Esophagus muscularis mucosa (tissue), 4 donors: Measurements from ENCODE around the gene STARD9. TPM values are rescaled to one million over a fixed set of nuclear protein-coding genes. Genes with fewer than 3 reads are reported as not detected.

ENCODE experiments used
- DNase-seq: peaks from one replicate; pipeline ENCODE4 v3.0.0-alpha.2; 2017; ENCODE audit errors: extremely low spot score
- H3K27ac ChIP-seq, 4 donors: fragments of 200-600 bp; sonication (generic); replicated peaks in 1 of 4; 1 replicate in 3 of 4; 2 replicates in 1 of 4; pipeline ENCODE4 v1.5.1; 2016 to 2019; ENCODE audit warnings: mild to moderate bottlenecking in 1 of 4
- H3K27me3 ChIP-seq, 4 donors: fragments of 200-600 bp; sonication (generic); one replicate each; pipeline versions ENCODE4 v1.5.1 to v1.6.0; 2016 to 2019
- H3K36me3 ChIP-seq, 4 donors: fragments of 200-600 bp; sonication (generic); one replicate each; pipeline ENCODE4 v1.5.1; 2016 to 2019
- H3K4me1 ChIP-seq, 4 donors: fragments of 200-600 bp; sonication (generic); one replicate each; pipeline ENCODE4 v1.5.1; 2016 to 2019
- H3K4me3 ChIP-seq, 4 donors: fragments of 200-600 bp; sonication (generic); 1 replicate in 2 of 4; 2 replicates in 2 of 4; pipeline ENCODE4 v1.5.1; 2016 to 2019; ENCODE audit warnings: mild to moderate bottlenecking in 4 of 4, moderate library complexity in 1 of 4
- H3K9me3 ChIP-seq, 4 donors: fragments of 200-600 bp; sonication (generic); 1 replicate in 3 of 4; 2 replicates in 1 of 4; pipeline ENCODE4 v1.5.1; 2016 to 2019
- EP300 ChIP-seq: sonication (generic); formaldehyde crosslinking; IDR thresholded peaks from one replicate; pipeline ENCODE4 v1.6.1; 2017; ENCODE audit warnings: antibody characterized with exemption
- POLR2A ChIP-seq: fragments of 450-650 bp; IDR thresholded peaks from one replicate; pipeline ENCODE4 v1.6.1; 2017; ENCODE audit warnings: antibody characterized with exemption, moderate library complexity, mild to moderate bottlenecking, low read depth
- POLR2AphosphoS5 ChIP-seq, 2 donors: sonication (generic); formaldehyde crosslinking; IDR thresholded peaks; one replicate each; pipeline ENCODE4 v1.6.1; 2017; ENCODE audit warnings: antibody characterized with exemption in 2 of 2
- WGBS: methylation state at CpG from one replicate; pipeline ENCODE4 v1.1.5; 2018; 5-methylcytosine and 5-hydroxymethylcytosine counted together
- intact Hi-C: fragments of 100-400 bp; cut with DNase I; formaldehyde crosslinking; loops from one replicate; pipeline ENCODE4 v1.15.1; 2023
- total RNA-seq, 4 donors: library from RNA; depleted of rRNA; stranded (reverse); fragments of >200 nt; gene quantifications; one replicate each; pipeline versions ENCODE4 v1.1.0 to v1.2.1, GENCODE V29; 2016
- TF ChIP-seq, protein P1 (sequence below), 3 experiments: fragments of 200-600 bp in 2 of 3; fragments of 450-650 bp in 1 of 3; sonication (generic) in 2 of 3; IDR thresholded peaks; one replicate each; pipeline ENCODE4 v1.5.1; 2017 to 2019; ENCODE audit warnings: antibody characterized with exemption in 3 of 3, mild to moderate bottlenecking in 2 of 3, moderate library complexity in 1 of 3

The STARD9 gene
- 10 to 100 TPM; 14.2 to 46.9 (median 33.3) TPM for total RNA-seq

DNA sequence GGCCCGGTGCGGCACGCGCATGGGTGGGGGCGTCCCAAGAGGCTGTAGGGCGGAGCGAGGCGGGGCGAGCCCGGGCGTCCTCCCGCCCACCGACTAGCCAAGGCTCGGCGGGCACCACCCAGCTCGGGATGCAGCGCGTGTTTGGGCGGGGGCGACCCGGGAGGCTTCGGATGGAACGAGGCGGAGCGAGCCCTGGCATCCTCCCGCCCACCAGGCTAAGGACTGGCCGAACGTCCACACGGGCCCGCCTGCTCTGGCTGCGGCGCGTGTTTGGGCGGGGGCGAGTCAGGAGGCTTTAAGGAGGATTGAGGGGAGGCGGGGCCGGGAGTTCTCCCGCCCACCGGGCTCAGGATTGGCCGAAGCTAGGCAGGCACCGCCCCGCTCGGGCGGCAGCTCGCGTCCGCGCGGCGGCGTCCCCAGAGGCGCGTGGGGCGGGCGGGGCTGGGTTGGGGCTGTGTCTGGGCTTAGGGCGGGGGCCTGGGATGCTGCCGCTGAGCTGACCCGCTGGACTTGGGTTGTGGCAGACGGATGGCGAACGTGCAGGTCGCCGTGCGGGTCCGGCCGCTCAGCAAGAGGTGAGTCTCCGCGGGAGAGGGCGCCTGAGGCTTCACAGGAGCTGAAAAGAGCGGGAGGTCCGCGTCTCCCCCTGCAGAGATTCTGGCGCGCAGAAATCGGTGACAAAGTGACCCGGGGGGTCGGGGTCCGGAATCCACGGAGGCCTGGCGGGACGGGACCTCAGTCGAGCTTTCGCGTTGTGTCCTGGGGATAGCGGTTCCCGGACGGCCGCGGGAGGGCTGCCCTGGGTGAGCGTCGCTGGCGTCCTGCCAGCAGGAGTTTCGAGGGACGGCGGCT, at the start of gene STARD9:
Gene STARD9 (plus strand): TSS at position 419 of the 852 bp plus-strand sequence. CDS start 110 bp downstream, at position 529.
- H3K9me3 ChIP-seq, result no peaks in the 10 kb centered on the region
- intact Hi-C loops, result no loop called here
- TF ChIP-seq POLR2AphosphoS5 (IDR thresholded peaks at IDR 0.05) (peak; percentile 89 to 92), EP300 (no peak), POLR2A (peak; percentile 36)
- TF ChIP-seq, protein P1, sequence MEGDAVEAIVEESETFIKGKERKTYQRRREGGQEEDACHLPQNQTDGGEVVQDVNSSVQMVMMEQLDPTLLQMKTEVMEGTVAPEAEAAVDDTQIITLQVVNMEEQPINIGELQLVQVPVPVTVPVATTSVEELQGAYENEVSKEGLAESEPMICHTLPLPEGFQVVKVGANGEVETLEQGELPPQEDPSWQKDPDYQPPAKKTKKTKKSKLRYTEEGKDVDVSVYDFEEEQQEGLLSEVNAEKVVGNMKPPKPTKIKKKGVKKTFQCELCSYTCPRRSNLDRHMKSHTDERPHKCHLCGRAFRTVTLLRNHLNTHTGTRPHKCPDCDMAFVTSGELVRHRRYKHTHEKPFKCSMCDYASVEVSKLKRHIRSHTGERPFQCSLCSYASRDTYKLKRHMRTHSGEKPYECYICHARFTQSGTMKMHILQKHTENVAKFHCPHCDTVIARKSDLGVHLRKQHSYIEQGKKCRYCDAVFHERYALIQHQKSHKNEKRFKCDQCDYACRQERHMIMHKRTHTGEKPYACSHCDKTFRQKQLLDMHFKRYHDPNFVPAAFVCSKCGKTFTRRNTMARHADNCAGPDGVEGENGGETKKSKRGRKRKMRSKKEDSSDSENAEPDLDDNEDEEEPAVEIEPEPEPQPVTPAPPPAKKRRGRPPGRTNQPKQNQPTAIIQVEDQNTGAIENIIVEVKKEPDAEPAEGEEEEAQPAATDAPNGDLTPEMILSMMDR (IDR thresholded peaks at IDR 0.05), result peak in 1 of 3 experiments; percentile 13
- H3K4me3 ChIP-seq, result peak within 1 kb of the TSS; percentile 84 to 98 (median 85)
- no peaks in the 10 kb centered on the region for H3K36me3 ChIP-seq
- WGBS, result 2% methylated on average over 11 of the region's 95 CpGs
- H3K27ac ChIP-seq, result peak within 1 kb of the TSS; percentile 93 to 98 (median 96)
- DNase-seq, result peak; percentile 99
- H3K27me3 ChIP-seq, result no peaks in the 10 kb centered on the region
- H3K4me1 ChIP-seq, result peaks cover 22 to 49% (median 47%) of the 10 kb centered on the region in 4 donors

DNA sequence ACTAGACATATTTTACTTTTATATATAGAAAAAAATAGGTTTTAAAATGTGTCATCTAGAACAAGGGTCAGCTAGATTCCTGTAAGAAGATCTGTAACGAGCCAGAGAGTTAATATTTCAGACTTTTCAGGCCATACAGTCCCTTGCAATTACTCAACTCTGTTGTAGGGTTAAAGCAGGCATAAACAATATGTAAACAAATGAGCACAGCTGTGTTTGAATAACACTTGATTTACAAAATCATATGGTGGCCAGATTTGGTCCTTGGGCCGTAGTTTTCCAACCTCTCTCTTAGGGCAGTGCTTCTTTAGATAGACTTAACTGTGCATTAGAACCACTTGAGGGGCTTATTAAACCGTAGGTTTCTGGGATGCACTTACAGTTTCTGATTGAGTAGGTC, 46.4 kb upstream of the STARD9 start:
- no peak for DNase-seq
- TF ChIP-seq, protein P1 (IDR thresholded peaks at IDR 0.05), result no peak
- TF ChIP-seq EP300, result no peak
- no peak for TF ChIP-seq POLR2AphosphoS5 (IDR thresholded peaks at IDR 0.05)
- no peak for TF ChIP-seq POLR2A
- intact Hi-C loops, result no loop called here
- Histone ChIP-seq H3K36me3 (peaks cover 25 to 90% (median 70%) of the 10 kb centered on the region in 4 donors), H3K27me3 (no peaks in the 10 kb centered on the region), H3K4me3 (no peak overlapping the region), H3K27ac (no peak overlapping the region), H3K9me3 (no peaks in the 10 kb centered on the region), H3K4me1 (no peaks in the 10 kb centered on the region)
- 83% methylated on average over 3 of the region's 3 CpGs for WGBS

DNA sequence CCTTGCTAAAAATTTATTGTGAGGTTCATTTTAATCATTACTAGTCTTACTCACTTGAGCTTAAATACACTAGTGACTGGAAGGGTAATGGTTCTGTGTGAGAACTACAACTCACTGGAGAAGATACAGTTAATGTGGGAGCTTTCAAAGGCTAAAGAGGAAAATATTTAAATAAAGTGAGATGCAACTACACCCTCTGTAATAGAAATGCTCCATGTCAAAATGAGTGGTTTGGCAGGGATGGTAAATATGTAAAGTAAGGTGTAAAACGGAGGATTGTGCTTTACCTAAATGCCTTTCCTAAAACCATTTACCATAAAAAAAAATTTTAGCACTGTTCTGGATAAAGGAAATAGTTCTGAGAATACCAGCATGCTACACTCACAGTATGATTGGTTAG, 42.2 kb upstream of the STARD9 start:
- DNase-seq, result no peak
- H3K4me1 ChIP-seq, result no peaks in the 10 kb centered on the region
- no peak overlapping the region for H3K4me3 ChIP-seq
- H3K27ac ChIP-seq, result no peak overlapping the region
- peaks cover 24 to 98% (median 62%) of the 10 kb centered on the region in 4 donors for H3K36me3 ChIP-seq
- no peaks in the 10 kb centered on the region for H3K9me3 ChIP-seq
- no peaks in the 10 kb centered on the region for H3K27me3 ChIP-seq
- intact Hi-C loops, result no loop called here
- 83% methylated on average over 1 of the region's 1 CpG for WGBS
- TF ChIP-seq POLR2A (no peak), POLR2AphosphoS5 (IDR thresholded peaks at IDR 0.05) (no peak), EP300 (no peak)
- TF ChIP-seq, protein P1 (IDR thresholded peaks at IDR 0.05), result no peak

DNA sequence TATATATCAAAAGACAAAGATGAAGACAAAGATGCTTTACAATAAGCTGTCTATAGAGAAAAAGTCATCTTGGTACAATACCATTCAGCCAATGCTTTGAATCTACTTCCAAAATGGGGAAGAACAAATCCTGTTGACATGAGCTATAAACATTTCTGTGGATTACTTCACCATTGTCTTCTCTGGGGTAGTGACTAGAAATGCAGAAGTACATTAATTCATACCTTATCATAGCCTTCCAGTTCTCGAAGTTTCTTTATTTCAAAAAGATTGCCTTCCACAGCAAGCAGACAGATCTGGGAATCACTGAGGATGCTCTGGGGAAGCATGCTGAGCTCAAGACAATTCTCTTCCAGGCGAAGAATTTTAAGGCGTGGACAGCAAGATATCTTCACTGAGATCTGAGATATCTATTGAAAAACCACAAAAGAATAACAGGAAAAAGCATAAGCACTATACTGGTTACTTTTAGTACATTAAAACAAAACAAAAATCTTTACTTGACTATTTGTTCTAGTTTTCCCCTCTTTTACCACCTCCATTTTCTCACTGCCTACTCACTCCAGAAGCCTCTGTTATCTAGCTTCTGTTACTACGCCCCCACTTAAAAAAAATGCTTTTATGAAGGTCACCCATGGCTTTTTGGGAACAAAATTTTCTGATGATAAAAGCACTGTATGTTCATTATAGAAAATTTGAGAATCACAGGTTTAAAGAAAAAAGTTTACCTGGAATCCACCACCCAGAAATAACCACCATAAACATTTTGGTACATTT, 30.4 kb upstream of the STARD9 start:
- no peak for DNase-seq
- Histone ChIP-seq H3K9me3 (no peaks in the 10 kb centered on the region), H3K4me1 (peaks cover 20 to 34% (median 33%) of the 10 kb centered on the region in 4 donors), H3K27ac (no peak overlapping the region), H3K4me3 (no peak overlapping the region), H3K36me3 (peaks cover 17 to 50% (median 39%) of the 10 kb centered on the region in 4 donors), H3K27me3 (no peaks in the 10 kb centered on the region)
- 83% methylated on average over 4 of the region's 4 CpGs for WGBS
- intact Hi-C loops, result loop anchor here (5.0 kb wide), 1 partner anchor 107 kb away; no protein-coding TSS in a partner anchor
- TF ChIP-seq, protein P1 (IDR thresholded peaks at IDR 0.05), result no peak
- no peak for TF ChIP-seq EP300
- no peak for TF ChIP-seq POLR2AphosphoS5 (IDR thresholded peaks at IDR 0.05)
- TF ChIP-seq POLR2A, result no peak
